Measurements from ENCODE around the gene OR51I2.

GRCh38 chr11:5486421-5486820 is 37.3 kb downstream of the OR51I2 start:
- TF ChIP-seq, protein P1, sequence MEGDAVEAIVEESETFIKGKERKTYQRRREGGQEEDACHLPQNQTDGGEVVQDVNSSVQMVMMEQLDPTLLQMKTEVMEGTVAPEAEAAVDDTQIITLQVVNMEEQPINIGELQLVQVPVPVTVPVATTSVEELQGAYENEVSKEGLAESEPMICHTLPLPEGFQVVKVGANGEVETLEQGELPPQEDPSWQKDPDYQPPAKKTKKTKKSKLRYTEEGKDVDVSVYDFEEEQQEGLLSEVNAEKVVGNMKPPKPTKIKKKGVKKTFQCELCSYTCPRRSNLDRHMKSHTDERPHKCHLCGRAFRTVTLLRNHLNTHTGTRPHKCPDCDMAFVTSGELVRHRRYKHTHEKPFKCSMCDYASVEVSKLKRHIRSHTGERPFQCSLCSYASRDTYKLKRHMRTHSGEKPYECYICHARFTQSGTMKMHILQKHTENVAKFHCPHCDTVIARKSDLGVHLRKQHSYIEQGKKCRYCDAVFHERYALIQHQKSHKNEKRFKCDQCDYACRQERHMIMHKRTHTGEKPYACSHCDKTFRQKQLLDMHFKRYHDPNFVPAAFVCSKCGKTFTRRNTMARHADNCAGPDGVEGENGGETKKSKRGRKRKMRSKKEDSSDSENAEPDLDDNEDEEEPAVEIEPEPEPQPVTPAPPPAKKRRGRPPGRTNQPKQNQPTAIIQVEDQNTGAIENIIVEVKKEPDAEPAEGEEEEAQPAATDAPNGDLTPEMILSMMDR (IDR thresholded peaks at IDR 0.05 in 4 of 5, conservative IDR thresholded peaks at IDR 0.05 in 1 of 5): no peak
- no peak for TF ChIP-seq POLR2A (IDR thresholded peaks at IDR 0.05)
